GM12892 (cell line): ENCODE data around the gene PLBD2.

Source experiments
- POLR2A ChIP-seq: IDR thresholded peaks from 2 replicates; pipeline ENCODE4 v1.6.1; 2011; ENCODE audit warnings: low read depth, low read length, control low read depth
- POLR2AphosphoS5 ChIP-seq: IDR thresholded peaks from 2 replicates; pipeline ENCODE4 v1.6.1; 2011; ENCODE audit warnings: low read depth, low read length, control low read depth
- TAF1 ChIP-seq: IDR thresholded peaks from 2 replicates; pipeline ENCODE4 v1.6.1; 2011; ENCODE audit warnings: low read depth, mild to moderate bottlenecking, control low read depth, low read length, borderline replicate concordance

- no peak for TF ChIP-seq TAF1
- TF ChIP-seq POLR2AphosphoS5 = no peak
- no peak for TF ChIP-seq POLR2A
These were observed 30.0 kb upstream of the PLBD2 start for GRCh38 chr12:113328368-113328889.
